Activated CD8-positive, alpha-beta T cell treated with anti-CD3 and anti-CD28 coated beads for 36 hours (primary cell): Measurements from ENCODE around the gene PTPRN2. TPM values are rescaled to one million over a fixed set of nuclear protein-coding genes. Genes with fewer than 3 reads are reported as not detected.

Source experiments
- ATAC-seq: fragments of 200-7000 bp; cut with Tn5 transposase; one replicate; pipeline ENCODE4 v1.10.0; 2021; ENCODE audit warnings: mild to moderate bottlenecking, moderate library complexity
- CTCF ChIA-PET: fragments of 350-600 bp; sonication (Branson Sonifier 250); formaldehyde crosslinking; loops from one replicate; lab custom pipeline; 2021; ENCODE audit warnings: antibody characterized with exemption; lab: Charles Lee
- POLR2A ChIA-PET: fragments of 350-600 bp; sonication (Branson Sonifier 250); formaldehyde crosslinking; loops from one replicate; lab custom pipeline; 2021; ENCODE audit warnings: antibody characterized with exemption; lab: Charles Lee
- DNase-seq: peaks from one replicate; pipeline ENCODE4 v3.0.0-alpha.2; 2020
- H3K27ac Mint-ChIP-seq: one replicate; pipeline ENCODE4 v1.8.0; 2021; ENCODE audit warnings: mild to moderate bottlenecking, mixed read lengths
- H3K27me3 Mint-ChIP-seq: one replicate; pipeline ENCODE4 v1.8.0; 2021; ENCODE audit warnings: mixed read lengths
- H3K36me3 Mint-ChIP-seq: one replicate; pipeline ENCODE4 v1.8.0; 2021; ENCODE audit warnings: low read depth, mixed read lengths
- H3K4me1 Mint-ChIP-seq: one replicate; pipeline ENCODE4 v1.8.0; 2021; ENCODE audit warnings: low read depth, mixed read lengths
- H3K4me3 Mint-ChIP-seq: one replicate; pipeline ENCODE4 v1.8.0; 2021; ENCODE audit warnings: mild to moderate bottlenecking, moderate library complexity, mixed read lengths
- H3K9me3 Mint-ChIP-seq: one replicate; pipeline ENCODE4 v1.8.0; 2021; ENCODE audit warnings: mixed read lengths
- CTCF ChIP-seq: fragments of 200-600 bp; IDR thresholded peaks from one replicate; pipeline ENCODE4 v1.8.0; 2022; ENCODE audit warnings: antibody characterized with exemption, mild to moderate bottlenecking
- intact Hi-C: fragments of 100-400 bp; cut with micrococcal nuclease; formaldehyde crosslinking; loops from one replicate; pipeline ENCODE4 v1.10.0; 2022
- total RNA-seq, 2 experiments: library from RNA; stranded (reverse); gene quantifications; one replicate each; pipeline ENCODE4 v1.2.3, GENCODE V29; 2021

PTPRN2 gene
- total RNA-seq, 2 experiments from 2014 or later, result 0.49 to 0.65 TPM

GRCh38 chr7:158491094-158491493 is 96.5 kb downstream of the PTPRN2 start:
- no peaks in the 10 kb centered on the region for H3K36me3 Mint-ChIP-seq

GRCh38 chr7:158490171-158490782 is 97.3 kb downstream of the PTPRN2 start:
- no peak for TF ChIP-seq CTCF
- Mint-ChIP-seq H3K36me3 (no peaks in the 10 kb centered on the region), H3K9me3 (no peaks in the 10 kb centered on the region), H3K27me3 (peaks cover 3% of the 10 kb centered on the region), H3K27ac (no peak overlapping the region), H3K4me3 (no peak overlapping the region), H3K4me1 (no peaks in the 10 kb centered on the region)
- DNase-seq, result no peak
- ChIA-PET CTCF (no interaction called here), POLR2A (no interaction called here)
- intact Hi-C loops, result no loop called here
- ATAC-seq, result no peak

More at GRCh38 chr7:158491094-158491493, 96.5 kb downstream of the PTPRN2 start:
- TF ChIP-seq CTCF, result no peak
- ATAC-seq (no peak), DNase-seq (no peak)
- Mint-ChIP-seq H3K27me3 (peaks cover 7% of the 10 kb centered on the region), H3K27ac (no peak overlapping the region), H3K4me3 (no peak overlapping the region), H3K4me1 (no peaks in the 10 kb centered on the region), H3K9me3 (no peaks in the 10 kb centered on the region)
- POLR2A ChIA-PET, result no interaction called here
- CTCF ChIA-PET, result no interaction called here
- intact Hi-C loops, result no loop called here

GRCh38 chr7:158489462-158490155 is 98.0 kb downstream of the PTPRN2 start:
- Mint-ChIP-seq H3K36me3 (no peaks in the 10 kb centered on the region), H3K9me3 (no peaks in the 10 kb centered on the region), H3K4me1 (no peaks in the 10 kb centered on the region), H3K27me3 (peaks cover 3% of the 10 kb centered on the region), H3K4me3 (no peak overlapping the region), H3K27ac (no peak overlapping the region)
- POLR2A ChIA-PET, result no interaction called here
- ATAC-seq, result no peak
- intact Hi-C loops, result no loop called here
- no peak for TF ChIP-seq CTCF
- no peak for DNase-seq
- CTCF ChIA-PET, result no interaction called here

- DNase-seq (no peak), ATAC-seq (no peak)
- Mint-ChIP-seq H3K27me3 (peaks cover 3% of the 10 kb centered on the region), H3K36me3 (no peaks in the 10 kb centered on the region), H3K4me1 (no peaks in the 10 kb centered on the region), H3K9me3 (no peaks in the 10 kb centered on the region), H3K4me3 (no peak overlapping the region), H3K27ac (no peak overlapping the region)
- intact Hi-C loops, result no loop called here
- ChIA-PET CTCF (no interaction called here), POLR2A (no interaction called here)
- TF ChIP-seq CTCF, result no peak
These were observed 99.2 kb downstream of the PTPRN2 start for GRCh38 chr7:158488181-158488971.
